Astrocyte of the spinal cord (primary cell): ENCODE data around the gene NFATC1.

Source experiments
- DNase-seq: peaks from one replicate; pipeline ENCODE4 v3.0.0; 2011; ENCODE audit warnings: low read depth, low spot score
- H3K4me3 ChIP-seq: 2 replicates; pipeline ENCODE4 v1.5.1; 2011; ENCODE audit warnings: low read depth, mild to moderate bottlenecking, low read length, moderate library complexity
- CTCF ChIP-seq: IDR thresholded peaks from 2 replicates; pipeline ENCODE4 v1.5.1; 2012; ENCODE audit warnings: low read depth, mild to moderate bottlenecking, low read length, inconsistent platforms
- in situ Hi-C: cut with HindIII; loops from 2 replicates; pipeline ENCODE4 v1.10.0; 2017; ENCODE audit warnings: low sequenced_read_pairs

NFATC1 gene

GRCh38 chr18:79484661-79485621 is 89.2 kb downstream of the NFATC1 start:
- H3K4me3 ChIP-seq: no peak overlapping the region
- DNase-seq: peak; percentile 96
- in situ Hi-C loops: no loop called here
- no peak for TF ChIP-seq CTCF

- DNase-seq: peak; percentile 95
- in situ Hi-C loops: no loop called here
- H3K4me3 ChIP-seq: peak overlapping the region; percentile 10
- no peak for TF ChIP-seq CTCF
These were observed 90.1 kb downstream of the NFATC1 start for GRCh38 chr18:79485788-79486355.

GRCh38 chr18:79486356-79487182 is 90.8 kb downstream of the NFATC1 start:
- no peak for DNase-seq
- H3K4me3 ChIP-seq: no peak overlapping the region
- in situ Hi-C loops: no loop called here
- no peak for TF ChIP-seq CTCF

- no peak for DNase-seq
- no peak for TF ChIP-seq CTCF
- no peak overlapping the region for H3K4me3 ChIP-seq
- in situ Hi-C loops: no loop called here
These were observed 91.6 kb downstream of the NFATC1 start for GRCh38 chr18:79487183-79487800.

- no peak for TF ChIP-seq CTCF
These were observed 92.1 kb downstream of the NFATC1 start for GRCh38 chr18:79487801-79488201.

More at GRCh38 chr18:79487801-79488201, 92.1 kb downstream of the NFATC1 start:
- no peak for DNase-seq
- in situ Hi-C loops: no loop called here
- no peak overlapping the region for H3K4me3 ChIP-seq
